DMS114 treated with DMSO at 0.1 percent for 48 hours (cell line): ENCODE results near the gene NEDD4L.

Experiments
- DNase-seq: peaks from one replicate; lab custom pipeline; 2025; ENCODE audit not compliant: unreplicated experiment; lab: John Stamatoyannopoulos, UW

Gene NEDD4L

GRCh38 chr18:58405107-58405898 lies 361.3 kb downstream of the NEDD4L start:
- DNase-seq = no peak

GRCh38 chr18:58407263-58407648 lies 363.2 kb downstream of the NEDD4L start:
- no peak for DNase-seq

DNA sequence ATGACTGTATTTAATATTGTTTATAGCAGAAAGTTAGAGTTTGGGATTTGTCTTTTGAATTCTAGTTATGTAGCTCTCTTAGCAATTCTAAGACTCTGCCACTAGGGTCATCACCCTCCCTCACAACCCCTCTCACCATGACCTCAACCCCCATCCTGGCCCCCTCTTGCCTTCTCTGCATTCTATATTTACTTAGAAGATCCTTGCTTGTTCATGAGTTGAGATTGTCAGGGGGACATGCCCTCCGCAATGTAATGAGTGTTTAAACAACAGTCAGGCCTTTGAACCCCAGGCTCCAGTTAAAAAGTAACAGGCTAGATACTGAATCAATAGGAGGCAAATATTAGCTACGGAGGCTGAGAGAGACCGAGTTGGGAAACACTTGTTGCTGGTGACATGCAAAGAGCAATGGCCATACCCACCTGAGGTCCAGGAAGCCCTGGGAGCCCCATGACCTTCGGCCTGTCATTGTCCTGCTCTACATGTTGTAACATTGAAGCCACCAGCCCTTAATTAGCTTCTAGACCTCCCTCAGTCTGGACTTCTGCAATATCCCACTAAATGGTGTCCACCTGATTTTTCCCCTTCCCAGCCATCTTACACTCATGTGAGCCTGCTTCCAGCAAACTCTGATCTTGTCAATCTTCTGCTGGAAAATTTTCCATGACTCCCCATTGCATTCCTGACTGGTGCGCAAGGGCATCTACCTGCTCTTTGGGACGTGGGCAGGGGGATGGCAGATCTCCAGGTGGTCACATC lies 363.8 kb downstream of the NEDD4L start:
- no peak for DNase-seq

DNA sequence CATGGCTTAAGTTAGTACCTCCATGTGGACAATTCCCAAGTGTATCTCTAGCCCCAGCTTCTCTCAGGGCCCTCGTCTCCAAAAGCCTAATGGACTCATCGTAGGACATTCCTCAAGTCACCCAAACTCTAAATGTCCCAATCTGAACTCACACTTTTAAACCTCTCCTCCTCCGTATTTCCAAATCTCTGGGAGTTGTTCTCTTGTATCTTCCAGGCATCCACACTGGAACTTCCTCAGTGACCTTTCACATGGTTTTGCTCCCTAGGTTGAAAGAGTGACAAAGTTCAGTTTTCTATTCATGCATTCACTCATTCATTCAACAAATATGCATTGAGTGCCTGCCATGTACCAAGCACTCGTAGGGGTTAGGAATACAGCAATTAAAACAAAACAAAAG lies 364.6 kb downstream of the NEDD4L start:
- no peak for DNase-seq

DNA sequence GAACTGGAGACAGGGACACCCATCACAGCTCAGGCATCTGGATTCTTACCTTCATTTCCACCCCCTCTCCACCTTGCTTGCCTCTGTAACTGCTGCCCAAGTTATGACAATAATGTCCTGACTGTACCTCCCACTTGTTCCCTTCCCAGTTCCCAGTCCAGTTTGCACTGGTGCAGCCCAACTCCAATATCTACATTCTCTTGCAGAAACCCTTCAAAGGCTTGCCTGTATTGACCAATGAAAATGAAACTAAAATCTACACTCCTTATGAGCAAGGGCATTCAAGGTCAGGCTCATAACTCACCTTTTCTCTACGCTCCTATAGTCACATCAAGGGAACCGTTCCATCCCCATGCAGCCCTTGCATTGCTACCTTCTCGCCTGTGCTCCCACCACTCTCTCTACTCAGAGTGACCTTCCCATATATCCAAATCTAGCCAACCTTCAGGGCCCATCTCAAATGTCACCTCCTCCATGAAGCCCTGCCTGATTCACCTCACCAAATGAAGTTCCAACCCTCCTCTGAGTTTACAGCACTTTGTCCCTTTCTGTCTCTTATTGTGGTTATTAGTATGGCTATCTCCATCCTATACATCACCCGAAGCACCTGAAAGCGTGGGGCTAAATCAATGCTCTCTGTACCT lies 365.9 kb downstream of the NEDD4L start:
- no peak for DNase-seq

GRCh38 chr18:58411323-58411722 lies 367.3 kb downstream of the NEDD4L start:
- DNase-seq = no peak

DNA sequence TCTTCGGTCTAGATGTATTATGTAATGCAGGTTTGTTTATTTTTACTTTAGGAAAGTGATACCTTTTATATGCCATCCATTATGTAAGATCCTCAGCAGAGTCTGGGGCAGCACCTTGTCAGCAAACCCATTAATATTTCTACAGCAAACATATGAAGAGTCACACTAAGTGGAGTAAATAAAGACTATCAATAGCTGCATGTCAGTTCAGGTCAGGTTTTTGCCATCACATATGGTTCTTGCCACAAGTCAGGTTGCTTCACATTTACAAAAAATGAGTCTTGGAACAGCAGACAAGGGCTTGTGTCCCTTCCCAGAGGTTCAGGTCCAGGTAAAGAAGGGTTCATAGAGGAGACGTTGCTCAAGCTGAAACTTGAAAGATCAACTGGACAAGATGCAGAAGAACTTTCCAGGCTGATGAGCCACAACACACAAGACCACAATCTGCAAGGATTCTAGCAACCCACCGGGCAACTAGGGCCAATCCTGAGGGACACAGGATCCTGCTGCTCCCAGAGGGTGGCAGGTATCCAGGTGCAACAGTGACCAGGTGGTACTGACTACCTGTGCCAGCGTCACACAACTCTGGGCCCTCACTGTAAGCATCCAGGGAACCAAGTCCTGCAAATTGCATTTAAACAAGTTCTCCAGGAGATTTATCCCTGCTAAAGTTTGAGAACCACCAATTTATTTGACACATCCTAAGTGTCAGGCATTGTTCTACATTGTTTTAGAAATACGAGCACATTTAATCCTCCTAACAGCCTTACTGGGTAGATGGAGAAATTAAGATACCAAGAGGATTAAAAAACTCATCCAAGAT lies 369.0 kb downstream of the NEDD4L start:
- no peak for DNase-seq

- DNase-seq = no peak
Measured at GRCh38 chr18:58413667-58414628, 369.9 kb downstream of the NEDD4L start.

DNA sequence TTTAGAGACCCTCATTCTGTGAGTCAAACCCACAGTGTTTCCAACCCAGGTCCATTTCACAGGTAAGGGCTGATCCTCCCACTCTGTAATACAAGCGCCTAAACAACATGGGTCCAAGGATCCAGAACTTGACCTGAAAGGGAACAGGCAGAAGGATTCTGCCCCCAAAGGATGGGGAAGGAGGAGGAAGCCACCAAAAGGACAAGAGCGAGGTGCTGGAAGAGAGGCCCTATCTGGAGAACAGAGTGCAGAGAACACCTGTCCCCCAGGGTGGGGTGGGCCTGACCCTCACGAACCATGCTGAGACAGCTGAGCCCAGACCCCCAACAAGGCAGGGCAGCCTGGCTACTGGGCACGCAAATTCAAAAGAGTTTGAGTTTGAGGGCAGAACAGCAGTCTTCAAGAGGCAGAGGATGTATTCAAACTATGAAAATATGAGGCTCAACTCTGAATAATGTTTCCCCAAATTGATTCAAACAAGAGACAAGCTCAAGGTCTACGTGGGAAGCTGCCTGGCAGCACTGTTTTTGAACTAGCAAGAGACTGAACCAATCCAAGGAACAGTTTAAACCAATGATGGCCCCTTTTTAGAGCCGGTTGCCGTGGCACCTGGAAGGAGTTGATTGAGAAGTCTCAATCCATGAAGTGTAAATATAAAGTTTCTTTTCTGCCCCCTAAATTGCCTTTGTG lies 372.1 kb downstream of the NEDD4L start:
- DNase-seq = no peak

GRCh38 chr18:58416704-58417683 lies 373.0 kb downstream of the NEDD4L start:
- DNase-seq = no peak

DNA sequence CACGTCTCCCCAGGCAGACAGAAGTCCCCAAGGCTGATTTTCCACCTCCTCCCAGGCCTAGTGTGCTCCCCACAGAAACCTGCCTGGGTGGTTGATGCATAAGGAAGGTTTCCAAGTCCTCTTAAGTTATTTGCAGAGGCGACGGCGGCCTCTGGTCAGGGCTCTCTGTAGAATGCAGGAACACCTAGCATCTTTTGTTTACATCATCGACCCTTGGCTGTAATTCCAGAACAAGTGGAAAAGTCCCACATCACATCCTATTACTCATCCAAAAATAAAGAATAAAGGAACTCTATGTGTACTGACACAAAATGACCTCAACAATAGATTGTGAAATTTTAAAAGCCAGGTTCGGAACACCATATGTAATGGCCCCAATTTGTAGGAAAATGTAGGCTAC lies 373.7 kb downstream of the NEDD4L start:
- DNase-seq = no peak

DNA sequence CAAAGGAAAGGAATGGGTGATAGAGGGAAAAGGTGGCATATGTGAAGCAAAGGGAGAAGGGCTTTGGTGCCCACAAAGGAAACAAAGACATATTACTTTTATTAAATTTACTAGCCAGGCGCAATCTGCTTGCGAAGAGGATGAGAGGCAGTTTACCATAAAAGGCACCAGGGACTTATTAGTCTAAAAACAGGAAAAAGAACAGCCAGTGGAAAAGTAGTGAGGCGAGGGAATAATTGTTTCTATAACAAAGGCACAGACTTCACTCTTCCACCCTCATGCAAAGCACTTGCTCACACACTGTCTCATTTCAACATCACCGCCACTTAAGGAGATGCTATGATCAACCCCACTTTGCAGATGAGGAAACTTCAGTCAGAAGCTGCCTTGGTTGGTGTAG lies 374.3 kb downstream of the NEDD4L start:
- DNase-seq = no peak

DNA sequence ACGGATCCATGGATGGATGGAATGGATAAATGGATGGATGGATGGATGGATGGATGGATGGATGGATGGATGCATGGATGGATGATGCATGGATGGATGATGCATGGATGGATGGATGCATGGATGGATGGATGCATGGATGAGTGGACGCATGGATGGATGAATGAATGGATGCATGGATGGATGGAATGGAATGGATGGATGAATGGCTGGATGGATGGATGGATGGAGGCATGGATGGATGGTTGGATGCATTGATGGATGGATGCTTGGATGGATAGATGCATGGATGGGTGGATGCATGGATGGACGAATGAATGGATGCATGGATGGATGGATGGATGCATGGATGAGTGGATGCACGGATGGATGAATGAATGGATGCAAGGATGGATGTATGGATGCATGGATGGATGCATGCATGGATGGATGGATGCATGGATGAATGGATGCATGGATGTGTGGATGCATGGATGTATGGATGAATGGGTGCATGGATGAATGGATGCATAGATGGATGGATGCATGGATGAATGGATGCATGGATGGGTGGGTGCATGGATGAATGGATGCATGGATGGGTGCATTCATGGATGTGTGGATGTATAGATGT lies 375.7 kb downstream of the NEDD4L start:
- no peak for DNase-seq

- DNase-seq = no peak
Measured at GRCh38 chr18:58426611-58427010, 382.6 kb downstream of the NEDD4L start.

DNA sequence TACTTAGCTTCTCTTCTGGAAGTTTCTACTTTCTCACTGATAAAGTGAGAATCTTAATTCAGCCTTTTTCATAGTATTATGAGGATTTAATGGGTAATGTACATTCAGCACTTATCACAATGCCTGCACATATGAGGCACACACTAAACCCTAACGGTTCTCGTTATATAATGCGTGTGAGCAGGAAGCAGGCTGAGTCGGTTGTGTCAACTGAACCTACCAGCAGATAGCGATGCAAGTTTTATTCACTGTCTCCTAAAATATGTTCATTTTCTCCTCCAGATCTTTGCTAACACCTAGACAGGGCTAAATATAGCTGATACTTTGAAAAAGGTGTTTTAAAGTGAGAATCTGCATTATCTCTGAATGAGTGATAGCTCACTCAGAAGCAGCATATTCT lies 383.3 kb downstream of the NEDD4L start:
- no peak for DNase-seq

DNA sequence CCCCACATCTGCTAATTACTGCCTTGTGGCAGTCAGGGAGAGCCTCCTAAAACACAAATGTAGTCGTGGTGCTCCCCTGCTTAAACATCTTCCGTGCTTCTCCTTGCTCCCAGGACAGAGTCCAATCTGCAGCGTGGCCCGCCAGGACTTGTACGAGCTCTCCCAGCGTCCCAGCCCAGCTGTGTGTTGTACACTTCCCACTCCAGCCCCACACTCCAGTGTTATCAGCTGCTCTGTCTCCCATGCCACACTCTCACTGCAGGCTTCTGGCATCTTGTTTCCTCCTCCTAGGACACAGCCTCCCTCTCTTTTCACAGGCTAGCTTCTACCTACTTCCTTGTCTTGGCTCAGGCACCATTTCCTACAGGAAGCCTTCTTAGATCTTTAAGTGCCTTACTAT lies 385.4 kb downstream of the NEDD4L start:
- no peak for DNase-seq

DNA sequence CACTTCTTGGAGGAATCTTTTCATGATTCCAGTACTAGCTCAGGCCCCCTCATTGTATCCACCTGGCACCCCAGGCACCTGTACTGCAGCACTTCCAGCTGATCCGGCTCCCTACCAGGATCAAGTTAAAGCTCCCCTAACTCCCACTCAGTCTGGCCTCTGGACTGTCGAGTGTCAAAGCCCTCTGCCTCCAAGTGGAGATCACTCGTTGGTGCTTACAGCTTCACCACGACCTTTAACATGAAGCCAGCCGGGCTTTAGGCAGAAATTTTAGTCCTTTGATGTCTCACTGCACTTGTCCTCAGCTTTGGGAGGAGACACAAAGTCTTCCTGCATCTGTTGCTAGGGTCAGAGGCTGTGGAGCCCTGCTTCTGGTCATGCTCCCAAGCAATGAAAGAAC lies 387.2 kb downstream of the NEDD4L start:
- DNase-seq = no peak
